Lower leg skin (tissue), 3 donors: Measurements from ENCODE around the gene NFIX.

ENCODE experiments used
- CTCF ChIP-seq, 3 donors: fragments of 450-650 bp; IDR thresholded peaks; one replicate each; pipeline ENCODE4 v1.5.1; 2016; ENCODE audit warnings: antibody characterized with exemption in 3 of 3, mild to moderate bottlenecking in 3 of 3, moderate library complexity in 2 of 3
- POLR2A ChIP-seq, 2 donors: fragments of 450-650 bp; IDR thresholded peaks; one replicate each; pipeline ENCODE4 v1.6.1; 2016 to 2017; ENCODE audit warnings: antibody characterized with exemption in 2 of 2, mild to moderate bottlenecking in 1 of 2, moderate library complexity in 1 of 2

- TF ChIP-seq CTCF (IDR thresholded peaks at IDR 0.05) = no peak
- TF ChIP-seq POLR2A (IDR thresholded peaks at IDR 0.05) = no peak
These were observed 65.1 kb downstream of the NFIX start for GRCh38 chr19:13060233-13060963.
